Astrocyte (in vitro differentiated cells and primary cell): ENCODE data around the gene PLK2. TPM values are rescaled to one million over a fixed set of nuclear protein-coding genes. Genes with fewer than 3 reads are reported as not detected.

Source experiments
- DNase-seq: peaks from one replicate; pipeline ENCODE4 v3.0.0-alpha.2; 2010; ENCODE audit warnings: low read depth
- FAIRE-seq: peaks from 2 replicates; lab custom pipeline; 2011; peaks lifted over from hg19 to GRCh38; lab: Jason Lieb, UNC
- H2AFZ ChIP-seq: 2 replicates; pipeline ENCODE4 v1.6.0; 2012; ENCODE audit warnings: low read depth, low read length, inconsistent platforms
- H3K27ac ChIP-seq: 2 replicates; pipeline ENCODE4 v1.5.1; 2011; ENCODE audit warnings: low read depth, low read length, inconsistent platforms
- H3K27me3 ChIP-seq: 2 replicates; pipeline ENCODE4 v1.6.0; 2011; ENCODE audit warnings: low read length, inconsistent platforms; ENCODE audit not compliant: insufficient read depth
- H3K36me3 ChIP-seq: 2 replicates; pipeline ENCODE4 v1.5.1; 2011; ENCODE audit warnings: low read length, inconsistent platforms; ENCODE audit not compliant: insufficient read depth
- H3K4me1 ChIP-seq: 2 replicates; pipeline ENCODE4 v1.5.1; 2011; ENCODE audit warnings: low read length, inconsistent platforms; ENCODE audit not compliant: insufficient read depth
- H3K4me2 ChIP-seq: 2 replicates; pipeline ENCODE4 v1.6.0; 2012; ENCODE audit warnings: low read length, inconsistent platforms
- H3K4me3 ChIP-seq: 2 replicates; pipeline ENCODE4 v1.5.1; 2011; ENCODE audit warnings: low read depth, mild to moderate bottlenecking, low read length, inconsistent platforms; ENCODE audit not compliant: insufficient read depth
- H3K79me2 ChIP-seq: 2 replicates; pipeline ENCODE4 v1.6.0; 2012; ENCODE audit warnings: mild to moderate bottlenecking, low read length, inconsistent platforms; ENCODE audit not compliant: insufficient read depth
- H3K9ac ChIP-seq: 2 replicates; pipeline ENCODE4 v1.6.0; 2012; ENCODE audit warnings: mild to moderate bottlenecking, low read length, inconsistent platforms
- H3K9me3 ChIP-seq: 2 replicates; pipeline ENCODE4 v1.5.1; 2012; ENCODE audit warnings: low read depth, mild to moderate bottlenecking, low read length, inconsistent platforms; ENCODE audit not compliant: insufficient read depth
- H4K20me1 ChIP-seq: 2 replicates; pipeline ENCODE4 v1.6.0; 2012; ENCODE audit warnings: low read length, inconsistent platforms; ENCODE audit not compliant: insufficient read depth
- H3K27ac Mint-ChIP-seq: one replicate; pipeline ENCODE4 v1.8.0; 2021; ENCODE audit warnings: mild to moderate bottlenecking, mixed read lengths; ENCODE audit not compliant: unreplicated experiment
- H3K27me3 Mint-ChIP-seq: one replicate; pipeline ENCODE4 v1.8.0; 2021; ENCODE audit warnings: low read depth, mixed read lengths; ENCODE audit not compliant: unreplicated experiment
- H3K36me3 Mint-ChIP-seq: one replicate; pipeline ENCODE4 v1.8.0; 2021; ENCODE audit warnings: low read depth, mixed read lengths; ENCODE audit not compliant: unreplicated experiment
- H3K4me1 Mint-ChIP-seq: one replicate; pipeline ENCODE4 v1.8.0; 2021; ENCODE audit warnings: low read depth, mixed read lengths; ENCODE audit not compliant: unreplicated experiment
- H3K4me3 Mint-ChIP-seq: one replicate; pipeline ENCODE4 v1.8.0; 2021; ENCODE audit warnings: mild to moderate bottlenecking, moderate library complexity, mixed read lengths; ENCODE audit not compliant: unreplicated experiment
- H3K9me3 Mint-ChIP-seq: one replicate; pipeline ENCODE4 v1.8.0; 2021; ENCODE audit warnings: mild to moderate bottlenecking, mixed read lengths; ENCODE audit not compliant: unreplicated experiment
- EZH2 ChIP-seq: IDR thresholded peaks from 2 replicates; pipeline ENCODE4 v1.6.1; 2012; ENCODE audit warnings: mild to moderate bottlenecking, low read length, inconsistent platforms; ENCODE audit not compliant: insufficient read depth
- total RNA-seq: library from RNA; stranded (reverse); gene quantifications from 2 replicates; pipeline ENCODE4 v1.2.1, GENCODE V29; 2021
- TF ChIP-seq, protein P1 (sequence below): IDR thresholded peaks from 2 replicates; pipeline ENCODE4 v1.5.1; 2011; ENCODE audit warnings: low read depth, mild to moderate bottlenecking, inconsistent platforms, low read length, moderate library complexity; ENCODE audit not compliant: insufficient read depth

Gene PLK2
- total RNA-seq, 1 donor from 2014 or later, result 368 TPM

DNA sequence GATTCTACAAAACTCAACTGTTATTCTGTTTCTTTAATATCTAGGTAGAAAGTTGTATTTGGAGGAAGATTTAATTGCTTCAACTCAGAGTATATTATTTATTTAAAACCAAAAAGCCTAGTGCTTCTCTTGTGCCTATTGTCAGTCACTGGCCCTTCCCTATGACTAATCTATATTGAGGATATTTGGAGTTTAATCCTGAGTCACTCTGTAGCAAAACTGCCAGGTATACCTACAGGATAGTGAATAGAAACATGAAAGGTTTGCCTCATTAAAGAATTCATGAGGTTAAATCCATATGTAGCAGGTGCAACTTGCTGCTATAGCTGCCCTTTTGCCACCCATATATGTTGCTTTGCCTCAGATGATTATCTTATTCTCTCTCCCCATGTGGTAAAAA is 15.1 kb downstream of the PLK2 start:
- no peaks in the 10 kb centered on the region for H3K79me2 ChIP-seq
- Mint-ChIP-seq H3K4me3 (no peak overlapping the region), H3K9me3 (peaks cover 7% of the 10 kb centered on the region), H3K27ac (no peak overlapping the region), H3K27me3 (no peaks in the 10 kb centered on the region), H3K36me3 (peaks cover 13% of the 10 kb centered on the region), H3K4me1 (peaks cover 2% of the 10 kb centered on the region)
- TF ChIP-seq, protein P1, sequence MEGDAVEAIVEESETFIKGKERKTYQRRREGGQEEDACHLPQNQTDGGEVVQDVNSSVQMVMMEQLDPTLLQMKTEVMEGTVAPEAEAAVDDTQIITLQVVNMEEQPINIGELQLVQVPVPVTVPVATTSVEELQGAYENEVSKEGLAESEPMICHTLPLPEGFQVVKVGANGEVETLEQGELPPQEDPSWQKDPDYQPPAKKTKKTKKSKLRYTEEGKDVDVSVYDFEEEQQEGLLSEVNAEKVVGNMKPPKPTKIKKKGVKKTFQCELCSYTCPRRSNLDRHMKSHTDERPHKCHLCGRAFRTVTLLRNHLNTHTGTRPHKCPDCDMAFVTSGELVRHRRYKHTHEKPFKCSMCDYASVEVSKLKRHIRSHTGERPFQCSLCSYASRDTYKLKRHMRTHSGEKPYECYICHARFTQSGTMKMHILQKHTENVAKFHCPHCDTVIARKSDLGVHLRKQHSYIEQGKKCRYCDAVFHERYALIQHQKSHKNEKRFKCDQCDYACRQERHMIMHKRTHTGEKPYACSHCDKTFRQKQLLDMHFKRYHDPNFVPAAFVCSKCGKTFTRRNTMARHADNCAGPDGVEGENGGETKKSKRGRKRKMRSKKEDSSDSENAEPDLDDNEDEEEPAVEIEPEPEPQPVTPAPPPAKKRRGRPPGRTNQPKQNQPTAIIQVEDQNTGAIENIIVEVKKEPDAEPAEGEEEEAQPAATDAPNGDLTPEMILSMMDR, result no peak
- TF ChIP-seq EZH2, result no peak
- no peak overlapping the region for H3K9ac ChIP-seq
- H4K20me1 ChIP-seq, result no peaks in the 10 kb centered on the region
- H3K4me2 ChIP-seq, result no peak overlapping the region
- H2AFZ ChIP-seq, result no peak overlapping the region
- no peak for DNase-seq
- no peak overlapping the region for H3K4me3 ChIP-seq
- H3K4me1 ChIP-seq, result no peaks in the 10 kb centered on the region
- no peak overlapping the region for H3K27ac ChIP-seq
- no peak for FAIRE-seq
- H3K9me3 ChIP-seq, result no peaks in the 10 kb centered on the region
- H3K36me3 ChIP-seq, result no peaks in the 10 kb centered on the region
- H3K27me3 ChIP-seq, result no peaks in the 10 kb centered on the region

DNA sequence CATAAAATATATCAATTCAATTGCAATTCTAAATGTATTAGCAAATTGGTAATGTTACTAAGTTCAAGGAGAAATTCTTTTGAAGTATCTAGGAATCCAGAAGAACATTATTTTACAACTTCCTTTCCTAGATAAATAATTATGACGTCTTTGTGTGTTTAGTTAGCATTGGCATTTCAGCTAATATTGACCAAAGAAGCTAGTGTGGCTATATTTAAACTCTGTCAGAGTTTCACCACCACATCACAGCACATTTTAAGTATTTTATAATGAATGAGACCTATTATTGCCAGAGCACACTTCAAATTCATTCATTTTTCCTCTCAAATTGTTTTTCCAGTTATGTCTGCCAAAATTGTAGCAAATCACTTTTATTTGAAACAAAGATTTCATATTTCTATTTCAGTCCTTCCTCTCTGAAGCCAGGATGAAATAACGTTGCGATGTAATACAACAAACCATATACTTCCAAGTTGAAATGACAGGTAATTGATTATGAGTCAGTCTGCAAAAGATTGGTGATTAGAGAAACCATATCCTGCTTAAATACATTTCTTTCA is 18.9 kb downstream of the PLK2 start:
- no peaks in the 10 kb centered on the region for H3K9me3 ChIP-seq
- H3K36me3 ChIP-seq, result no peaks in the 10 kb centered on the region
- H3K4me3 Mint-ChIP-seq, result no peak overlapping the region
- no peak overlapping the region for H2AFZ ChIP-seq
- FAIRE-seq (no peak), DNase-seq (no peak)
- H3K79me2 ChIP-seq, result no peaks in the 10 kb centered on the region
- no peaks in the 10 kb centered on the region for H3K4me1 Mint-ChIP-seq
- no peaks in the 10 kb centered on the region for H3K4me1 ChIP-seq
- H3K27me3 ChIP-seq, result no peaks in the 10 kb centered on the region
- H3K9me3 Mint-ChIP-seq, result peaks cover 4% of the 10 kb centered on the region
- H3K27ac ChIP-seq, result no peak overlapping the region
- no peaks in the 10 kb centered on the region for H3K27me3 Mint-ChIP-seq
- no peak overlapping the region for H3K4me3 ChIP-seq
- no peak for TF ChIP-seq EZH2
- TF ChIP-seq, protein P1, result no peak
- H4K20me1 ChIP-seq, result no peaks in the 10 kb centered on the region
- H3K9ac ChIP-seq, result no peak overlapping the region
- H3K36me3 Mint-ChIP-seq, result peaks cover under 1% of the 10 kb centered on the region
- no peak overlapping the region for H3K27ac Mint-ChIP-seq
- H3K4me2 ChIP-seq, result no peak overlapping the region

DNA sequence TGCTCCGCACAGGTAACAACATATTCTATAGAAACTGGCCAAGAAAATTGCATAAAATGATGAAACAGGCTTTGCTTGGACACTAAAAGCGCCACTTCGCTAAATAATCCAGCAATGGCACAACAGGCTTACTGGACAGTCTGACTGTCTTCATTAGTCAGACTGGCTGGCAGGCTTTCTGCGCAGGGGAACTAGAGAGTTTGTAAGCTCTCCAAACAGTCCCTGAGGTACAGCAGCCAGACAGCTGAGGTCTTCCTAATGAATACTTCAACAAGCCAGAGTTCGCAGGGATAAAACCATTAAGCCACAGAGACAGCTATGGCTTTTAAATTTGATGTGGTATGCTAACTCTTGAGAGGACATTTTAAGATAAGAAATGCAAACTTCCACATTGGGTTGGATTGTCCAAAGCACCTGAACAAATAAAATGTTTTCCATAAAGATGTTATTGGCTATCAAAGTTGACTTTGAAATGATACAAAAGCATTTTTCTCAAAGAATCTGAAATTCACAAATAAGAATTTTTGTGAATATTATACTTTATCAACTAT is 20.7 kb downstream of the PLK2 start:
- no peaks in the 10 kb centered on the region for H3K4me1 ChIP-seq
- FAIRE-seq (no peak), DNase-seq (peak; percentile 46)
- Mint-ChIP-seq H3K9me3 (no peaks in the 10 kb centered on the region), H3K4me3 (no peak overlapping the region), H3K27ac (no peak overlapping the region), H3K4me1 (no peaks in the 10 kb centered on the region), H3K27me3 (no peaks in the 10 kb centered on the region), H3K36me3 (no peaks in the 10 kb centered on the region)
- H3K36me3 ChIP-seq, result no peaks in the 10 kb centered on the region
- no peak overlapping the region for H3K9ac ChIP-seq
- H2AFZ ChIP-seq, result no peak overlapping the region
- no peaks in the 10 kb centered on the region for H4K20me1 ChIP-seq
- no peaks in the 10 kb centered on the region for H3K9me3 ChIP-seq
- TF ChIP-seq, protein P1, result no peak
- no peak for TF ChIP-seq EZH2
- H3K27ac ChIP-seq, result no peak overlapping the region
- H3K79me2 ChIP-seq, result no peaks in the 10 kb centered on the region
- no peak overlapping the region for H3K4me2 ChIP-seq
- no peak overlapping the region for H3K4me3 ChIP-seq
- no peaks in the 10 kb centered on the region for H3K27me3 ChIP-seq
